HG03442 (cell line): ENCODE results near the gene KCNG1.
"Not testable (repeated sequence)": the region's sequence is repeated elsewhere in the genome, so short reads cannot be mapped to it uniquely, and the experiment has no call there.

Experiments used
- ATAC-seq: cut with Tn5 transposase; IDR thresholded peaks from one replicate; pipeline ENCODE4 v1.9.1; 2021; ENCODE audit warnings: mild to moderate bottlenecking, moderate library complexity; ENCODE audit not compliant: unreplicated experiment

KCNG1 gene

DNA sequence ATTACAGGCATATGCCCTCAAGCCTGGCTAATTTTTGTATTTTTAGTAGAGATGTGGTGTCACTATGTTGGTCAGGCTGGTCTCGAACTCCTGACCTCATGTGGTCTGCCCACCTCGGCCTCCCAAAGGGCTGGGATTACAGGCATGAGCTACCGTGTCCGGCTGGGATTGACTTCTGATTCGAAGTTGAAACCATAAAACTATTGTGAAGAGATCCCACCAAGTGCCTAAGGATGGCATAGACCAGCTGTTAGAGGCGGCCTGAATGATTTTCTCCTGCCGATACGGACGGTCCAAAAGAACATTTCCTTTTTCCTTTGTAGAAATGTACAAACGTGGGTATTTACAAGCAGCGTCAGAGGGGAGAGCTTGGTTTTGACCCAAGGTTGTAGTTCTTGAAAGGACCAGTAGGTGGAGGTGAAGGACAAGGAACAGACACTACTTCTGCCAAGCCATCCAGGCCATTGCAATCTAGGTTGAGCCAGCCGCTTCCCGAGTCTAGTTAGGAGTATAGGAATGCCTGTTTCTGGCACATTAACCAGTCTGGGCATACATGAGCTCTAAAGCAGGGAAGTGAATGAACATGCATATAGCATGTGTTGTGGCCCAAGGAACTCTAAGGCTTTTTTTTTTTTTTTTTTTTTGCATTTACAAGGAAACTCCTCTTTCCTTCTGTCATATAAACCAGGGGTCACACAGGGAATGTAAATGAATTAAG, 35.3 kb downstream of the KCNG1 start:
- ATAC-seq: no peak

DNA sequence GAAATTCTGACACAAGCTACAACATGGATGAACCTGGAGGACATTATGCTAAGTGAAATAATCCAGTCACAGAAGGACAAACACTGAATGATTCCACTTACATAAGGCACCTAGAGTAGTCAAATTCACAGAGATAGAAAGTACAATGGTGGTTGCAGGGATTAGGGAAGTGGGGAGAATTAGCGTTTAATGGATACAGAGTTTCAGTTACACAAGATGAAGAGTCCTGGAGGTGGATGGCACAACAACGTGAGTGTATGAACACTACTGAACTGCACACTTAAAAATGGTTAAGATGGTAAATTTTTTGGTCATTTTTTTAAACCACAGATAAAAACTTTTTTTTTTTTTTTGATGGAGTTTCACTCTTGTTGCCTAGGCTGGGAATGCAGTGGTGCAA, 39.6 kb downstream of the KCNG1 start:
- no peak for ATAC-seq

DNA sequence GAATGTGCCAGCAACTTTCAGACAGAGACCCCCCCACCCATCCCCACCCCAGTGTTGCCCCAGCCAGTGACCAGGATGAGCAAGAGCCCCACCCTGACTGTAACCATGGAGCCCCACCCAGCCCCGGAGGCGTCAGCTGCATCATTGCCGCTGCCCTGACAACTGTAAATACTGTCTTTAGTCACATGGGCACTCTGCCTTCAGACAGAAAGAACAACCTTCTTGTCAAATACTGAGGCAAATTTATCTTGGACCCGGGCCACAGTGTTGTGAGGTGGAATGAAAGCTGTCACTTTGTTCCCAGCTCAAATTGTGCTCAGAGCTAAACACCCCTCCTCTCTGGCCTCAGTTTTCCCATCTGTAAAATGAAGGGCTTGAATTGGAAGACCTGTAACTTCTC, 40.5 kb downstream of the KCNG1 start:
- ATAC-seq: no peak

DNA sequence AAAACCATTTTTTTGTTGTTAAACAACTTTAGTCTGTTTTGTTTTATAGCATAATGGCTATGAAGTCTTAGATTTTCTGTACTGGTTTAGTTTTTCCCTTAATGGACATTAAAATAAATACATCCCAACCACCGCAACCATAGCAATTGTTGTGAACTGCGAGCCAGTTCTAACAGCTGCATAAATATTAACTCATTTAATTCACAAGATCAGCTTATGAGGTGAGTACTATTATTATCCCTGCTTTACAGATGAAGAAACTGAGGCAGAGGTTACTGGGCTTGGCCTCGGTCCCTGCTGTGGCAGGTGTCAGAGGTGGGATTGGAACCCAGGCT, 41.2 kb downstream of the KCNG1 start:
- ATAC-seq: no peak

DNA sequence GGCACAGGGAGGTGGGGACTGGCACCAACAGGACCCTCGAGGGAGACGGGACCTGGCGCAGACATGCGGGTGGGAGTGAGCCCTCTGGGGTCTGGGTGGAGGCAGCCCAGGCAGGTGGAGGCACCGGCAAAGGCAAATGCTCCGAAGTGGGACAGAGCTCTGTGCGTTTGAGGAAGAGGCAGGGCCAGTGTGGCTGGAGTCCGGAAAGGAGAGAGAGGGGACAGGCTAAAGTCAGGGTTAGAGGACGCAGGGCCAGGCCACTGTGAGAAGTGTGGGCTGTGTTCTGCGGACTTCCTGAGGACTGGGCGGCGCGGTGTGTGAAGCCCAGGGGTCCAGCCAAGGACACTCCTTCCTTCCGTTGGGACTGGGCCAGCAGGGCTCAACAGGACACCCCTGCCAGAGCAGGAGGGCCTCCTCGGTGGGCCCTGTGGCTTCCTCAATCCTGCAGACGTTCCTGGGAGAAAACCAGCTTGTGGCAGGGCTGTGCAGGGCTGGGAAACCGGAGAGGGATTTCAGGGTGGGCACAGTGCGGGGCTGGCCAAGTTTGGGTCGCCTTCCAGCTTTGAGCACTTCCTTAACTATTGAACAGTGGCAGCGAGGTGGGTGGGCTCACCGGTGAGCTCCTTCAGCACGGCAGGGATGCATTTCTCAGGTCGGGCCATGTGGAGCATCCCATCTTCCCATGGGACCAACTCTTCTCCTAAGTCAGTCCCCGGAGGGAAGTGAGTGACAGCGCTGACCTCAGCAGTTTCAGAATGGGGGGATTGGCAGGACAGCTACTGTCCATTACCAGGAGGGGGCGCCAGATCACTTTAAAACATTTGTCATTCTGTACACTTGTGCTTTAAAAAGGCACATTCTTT, 41.8 kb downstream of the KCNG1 start:
- ATAC-seq: no peak

DNA sequence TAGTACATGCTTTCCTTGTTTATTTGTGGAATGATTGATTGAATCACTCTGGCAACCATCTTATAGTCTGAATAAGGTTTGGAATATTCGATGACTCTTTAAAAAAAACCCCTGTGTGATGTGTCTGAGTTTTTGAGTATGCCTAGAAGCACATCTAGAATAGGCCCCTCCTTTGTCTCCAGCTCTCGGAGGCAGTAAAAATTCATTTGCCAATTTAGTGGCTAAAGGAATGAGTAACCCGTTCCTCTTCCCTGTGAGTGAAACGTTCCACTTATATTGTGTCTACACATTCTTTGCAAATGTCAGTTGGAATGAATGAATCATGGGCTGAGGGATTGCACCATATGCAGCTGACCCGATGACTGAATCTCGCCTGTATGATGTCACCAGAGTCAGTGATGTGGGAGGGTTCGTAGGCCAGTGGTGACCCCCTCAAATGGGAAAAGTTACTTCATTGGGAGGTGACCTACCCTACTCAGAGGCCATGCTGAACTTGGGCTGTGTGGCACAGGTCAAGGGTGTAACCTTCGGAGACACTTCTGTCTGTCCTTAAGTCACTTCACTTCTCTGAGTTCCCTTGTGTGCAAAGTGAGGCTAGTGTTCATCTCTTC, 42.7 kb downstream of the KCNG1 start:
- ATAC-seq: no peak

DNA sequence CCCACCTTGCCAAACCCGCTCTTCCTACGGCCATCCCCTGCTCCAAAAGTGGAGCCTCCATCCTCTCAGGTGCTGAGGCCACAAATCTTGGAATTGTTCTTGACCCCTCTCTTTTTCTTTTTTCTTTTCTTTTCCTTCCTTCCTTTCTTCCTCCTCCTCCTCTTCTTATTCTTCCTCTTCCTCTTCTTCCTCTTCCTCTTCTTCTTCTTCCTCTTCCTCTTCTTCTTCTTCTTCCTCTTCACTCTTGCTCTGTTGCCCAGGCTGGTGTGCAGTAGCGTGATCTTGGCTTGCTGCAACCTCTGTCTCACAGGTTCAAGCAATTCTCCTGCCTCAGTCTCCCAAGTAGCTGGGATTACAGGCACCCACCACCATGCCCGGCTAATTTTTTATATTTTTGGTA, 44.4 kb downstream of the KCNG1 start:
- ATAC-seq: not testable (repeated sequence)

DNA sequence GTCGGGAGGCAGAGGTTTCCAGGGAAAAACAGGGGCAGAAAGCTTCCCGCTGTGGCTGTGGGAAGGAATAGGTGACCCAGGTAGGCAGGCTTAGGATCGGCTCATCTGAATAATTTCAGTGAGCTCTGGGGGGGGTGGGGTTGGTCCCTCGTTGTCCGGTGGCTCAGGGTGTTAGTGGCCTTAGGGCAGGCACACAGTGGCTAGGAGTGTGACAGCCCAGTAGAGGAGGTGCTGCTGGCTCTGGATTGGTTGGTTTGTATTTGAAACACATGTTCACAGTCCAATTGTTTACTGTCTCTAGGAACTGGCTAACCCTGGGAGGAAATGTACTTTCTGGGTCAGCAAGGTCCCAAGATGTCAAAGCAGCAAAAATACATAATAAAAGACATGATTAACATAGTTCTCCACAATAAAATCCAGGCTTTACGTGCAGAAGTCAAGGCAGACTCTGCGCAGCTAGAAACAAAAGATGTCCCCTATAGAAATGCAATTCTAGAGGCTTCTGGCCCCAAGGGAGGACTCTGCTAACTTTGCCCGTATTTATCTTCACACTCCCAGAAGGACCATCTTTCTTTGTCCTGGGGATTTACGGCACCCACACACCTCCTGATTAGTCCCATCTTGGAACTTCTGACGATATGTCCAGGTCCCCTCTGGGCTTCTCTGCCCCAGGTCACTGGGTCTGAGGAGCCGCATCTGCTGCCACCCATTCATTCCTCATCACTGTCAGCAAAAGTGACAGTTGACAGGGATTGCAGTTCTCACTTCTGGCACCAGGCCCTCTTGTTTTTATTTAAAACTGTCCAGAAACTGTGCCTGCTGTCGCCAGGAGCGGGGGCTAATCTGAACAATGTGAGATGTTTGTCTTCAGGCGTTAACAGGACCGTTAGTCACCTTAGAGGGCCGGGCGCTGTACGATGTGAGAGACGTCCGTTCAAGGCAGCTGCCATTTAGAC, 45.6 kb downstream of the KCNG1 start:
- ATAC-seq: no peak

DNA sequence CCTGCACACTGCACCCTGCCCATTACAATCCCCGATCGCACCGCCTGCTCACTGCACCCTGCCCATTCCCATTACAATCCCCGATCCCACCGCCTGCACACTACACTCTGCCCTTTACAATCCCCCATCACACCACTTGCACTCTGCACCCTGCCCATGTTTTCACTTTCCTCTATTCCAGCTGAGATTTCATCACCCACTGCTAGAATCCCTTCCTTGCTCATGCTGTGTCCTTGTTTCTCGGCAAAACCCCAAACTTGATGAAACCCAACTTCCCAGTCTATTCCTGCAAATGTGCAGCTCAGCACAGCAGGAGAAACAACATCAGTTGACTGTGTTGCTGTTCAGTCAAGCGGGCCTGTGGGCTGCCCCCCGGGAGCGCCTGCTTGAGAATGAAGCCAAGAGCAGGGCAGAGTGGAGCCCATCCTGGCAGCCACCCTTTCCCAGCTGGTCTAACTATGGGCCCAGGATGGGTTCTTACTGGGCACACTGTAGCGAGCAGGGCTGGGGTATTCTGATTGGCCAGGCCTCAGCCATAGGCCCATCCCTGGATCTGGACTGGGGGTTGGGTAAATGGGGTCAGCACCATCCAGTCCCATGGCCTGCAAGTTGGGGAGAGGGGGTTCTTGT, 47.1 kb downstream of the KCNG1 start:
- no peak for ATAC-seq

DNA sequence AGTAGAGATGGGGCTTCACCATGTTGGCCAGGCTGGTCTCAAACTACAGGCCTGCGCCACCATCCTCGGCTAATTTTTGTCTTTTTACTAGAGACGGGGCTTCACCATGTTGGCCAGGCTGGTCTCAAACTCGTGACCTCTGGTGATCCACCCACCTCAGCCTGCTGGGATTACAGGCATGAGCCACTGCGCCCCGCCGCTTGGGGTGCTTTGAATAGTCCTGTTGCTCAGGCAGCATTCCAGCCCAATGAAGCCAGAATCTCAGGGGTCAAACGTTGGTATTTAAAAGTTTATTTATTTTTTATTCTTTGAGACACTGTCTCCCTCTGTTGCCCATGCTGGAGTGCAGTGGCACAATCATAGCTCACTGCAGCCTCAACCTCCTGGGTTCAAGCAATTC, 53.0 kb downstream of the KCNG1 start:
- ATAC-seq: no peak

DNA sequence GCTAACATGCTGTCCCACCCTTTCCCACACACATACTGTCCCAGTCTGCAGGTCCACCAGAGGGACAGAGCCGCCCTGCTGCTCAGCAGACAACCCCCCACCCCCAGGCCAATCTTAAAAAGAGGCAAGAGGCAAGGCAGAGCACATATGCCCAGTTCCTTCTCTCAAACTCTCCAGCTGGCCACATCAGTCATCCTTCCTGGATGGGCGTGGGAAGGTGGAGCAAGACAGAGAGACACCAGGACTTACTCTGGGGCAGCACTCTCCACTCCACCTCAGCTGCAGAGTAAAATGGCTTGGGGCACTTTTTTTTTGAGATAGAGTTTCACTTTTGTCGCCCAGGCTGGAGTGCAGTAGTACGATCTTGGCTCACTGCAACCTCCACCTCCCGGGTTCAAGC, 53.5 kb downstream of the KCNG1 start:
- no peak for ATAC-seq

DNA sequence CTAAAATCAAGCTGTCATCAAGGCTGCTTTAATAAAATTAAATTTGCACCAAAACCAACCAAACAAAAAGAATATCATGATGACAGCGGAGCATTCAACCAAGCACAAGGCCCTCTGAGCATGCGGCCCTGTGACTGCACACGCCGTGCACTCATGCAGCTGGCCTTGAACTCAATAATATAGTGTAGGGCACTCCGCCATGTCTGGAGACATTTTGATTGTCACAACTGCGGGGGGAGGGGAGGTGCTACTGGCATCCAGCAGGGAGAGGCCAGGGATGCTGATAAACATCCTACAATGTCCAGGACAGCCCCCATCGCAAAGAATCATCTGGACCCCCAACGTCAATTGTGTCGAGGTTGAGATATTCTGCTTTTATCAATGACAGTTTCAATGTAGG, 54.6 kb downstream of the KCNG1 start:
- no peak for ATAC-seq

DNA sequence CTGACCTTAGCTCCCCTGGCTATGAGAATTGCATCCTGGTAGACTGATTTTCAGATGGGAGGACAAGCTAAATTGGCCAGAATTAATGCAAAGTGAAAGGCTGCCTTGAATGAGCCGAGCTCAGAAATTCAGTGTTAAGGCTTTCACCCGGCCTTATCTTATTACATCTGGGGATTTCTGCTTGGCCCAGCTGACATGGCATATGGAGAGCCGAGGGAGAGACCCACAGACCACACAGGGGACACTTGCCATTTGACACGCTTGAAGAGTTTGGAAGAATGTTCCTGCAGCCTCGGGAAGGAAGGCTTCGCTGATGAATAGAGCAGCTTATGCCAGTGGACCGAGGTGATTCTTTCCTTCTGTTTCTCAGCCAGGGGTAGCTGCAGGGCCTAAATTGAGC, 55.3 kb downstream of the KCNG1 start:
- no peak for ATAC-seq

DNA sequence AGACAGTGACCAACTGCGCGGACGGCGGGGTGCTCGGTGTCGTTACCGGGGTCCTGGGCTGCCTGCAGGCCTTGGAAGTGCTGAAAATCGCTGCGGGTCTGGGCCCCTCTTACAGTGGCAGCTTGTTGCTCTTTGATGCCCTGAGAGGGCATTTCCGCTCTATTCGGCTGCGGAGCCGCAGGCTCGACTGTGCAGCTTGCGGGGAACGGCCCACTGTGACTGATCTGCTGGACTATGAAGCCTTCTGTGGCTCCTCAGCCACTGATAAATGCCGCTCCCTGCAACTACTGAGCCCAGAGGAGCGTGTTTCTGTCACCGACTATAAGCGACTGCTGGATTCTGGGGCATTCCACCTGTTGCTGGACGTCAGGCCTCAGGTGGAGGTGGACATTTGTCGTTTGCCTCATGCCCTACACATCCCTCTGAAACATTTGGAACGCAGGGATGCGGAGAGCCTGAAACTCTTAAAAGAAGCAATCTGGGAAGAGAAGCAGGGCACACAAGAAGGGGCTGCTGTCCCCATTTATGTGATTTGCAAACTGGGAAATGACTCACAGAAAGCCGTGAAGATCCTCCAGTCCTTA, 63.3 kb downstream of the KCNG1 start:
- ATAC-seq: no peak

DNA sequence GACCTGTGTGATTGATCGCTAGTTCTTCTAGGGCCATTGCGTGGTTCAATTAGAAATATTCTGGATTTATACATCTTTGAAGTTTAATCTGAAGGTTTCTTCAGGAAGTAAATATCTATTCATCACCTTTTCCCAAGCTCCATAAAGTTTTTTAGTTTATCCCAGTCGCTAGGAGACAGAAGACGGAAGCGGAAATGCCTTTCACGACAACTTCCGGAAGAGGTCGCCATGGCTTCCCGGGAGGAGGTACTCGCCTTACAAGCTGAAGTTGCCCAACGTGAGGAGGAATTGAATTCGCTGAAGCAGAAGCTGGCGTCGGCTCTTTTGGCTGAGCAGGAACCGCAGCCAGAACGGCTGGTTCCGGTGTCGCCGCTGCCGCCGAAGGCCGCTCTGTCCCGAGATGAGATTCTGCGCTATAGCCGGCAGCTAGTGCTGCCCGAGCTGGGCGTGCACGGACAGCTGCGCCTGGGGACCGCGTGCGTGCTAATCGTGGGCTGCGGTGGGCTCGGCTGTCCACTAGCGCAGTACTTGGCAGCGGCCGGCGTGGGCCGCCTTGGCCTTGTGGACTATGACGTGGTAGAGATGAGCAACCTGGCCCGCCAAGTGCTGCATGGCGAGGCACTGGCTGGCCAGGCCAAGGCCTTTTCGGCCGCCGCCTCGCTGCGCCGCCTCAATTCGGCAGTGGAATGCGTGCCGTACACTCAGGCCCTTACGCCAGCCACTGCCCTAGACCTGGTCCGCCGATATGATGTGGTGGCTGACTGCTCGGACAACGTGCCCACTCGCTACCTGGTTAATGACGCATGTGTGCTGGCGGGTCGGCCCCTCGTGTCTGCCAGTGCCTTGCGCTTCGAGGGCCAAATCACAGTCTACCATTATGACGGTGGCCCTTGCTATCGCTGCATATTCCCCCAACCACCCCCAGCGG, 64.0 kb downstream of the KCNG1 start, which contains the start of gene MOCS3:
MOCS3 (plus strand) TSS at position 204 of the 928 bp plus-strand sequence; CDS start at position 229, 25 bp downstream.
- peak; percentile 73 for ATAC-seq

DNA sequence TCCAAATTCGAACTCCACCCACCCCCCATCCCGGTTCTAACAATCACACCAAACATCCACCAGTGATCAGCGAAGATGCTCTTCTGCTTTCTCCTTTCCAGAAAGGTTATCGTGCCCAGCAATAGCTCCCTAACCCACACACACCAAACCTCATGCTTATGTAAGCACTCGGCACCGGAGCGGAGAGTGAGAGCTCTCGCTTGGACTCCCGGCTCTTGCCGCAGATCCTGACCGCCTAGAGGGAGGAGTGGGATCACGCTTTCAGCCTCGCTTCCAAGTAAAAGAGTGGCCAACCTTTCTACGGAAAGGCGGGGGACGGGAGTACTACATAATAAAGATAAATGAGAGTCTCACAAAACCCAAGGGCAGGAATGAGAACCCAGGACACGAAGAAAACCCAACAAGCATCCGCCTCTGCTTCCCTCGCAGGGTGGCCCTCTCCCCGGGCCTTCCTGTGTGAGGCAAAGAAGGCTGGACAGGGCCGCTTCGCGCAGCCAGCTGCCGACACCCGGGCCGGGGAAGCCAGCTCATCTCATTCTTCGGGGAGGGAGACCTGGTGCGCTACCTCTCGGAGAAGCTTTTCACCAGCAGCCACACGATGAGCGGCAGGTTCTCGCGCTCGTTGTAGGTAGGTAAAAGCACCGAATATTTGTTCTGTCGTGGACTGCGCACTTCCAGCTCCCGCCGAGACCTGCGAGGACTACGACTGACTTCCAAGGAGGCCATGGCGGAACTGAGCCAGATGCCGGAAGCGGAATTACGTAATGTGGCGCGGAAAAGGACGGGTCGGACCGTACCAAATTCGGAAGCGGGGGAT, 64.9 kb downstream of the KCNG1 start, which contains the start of gene DPM1:
DPM1 (minus strand) TSS at position 735 of the 817 bp plus-strand sequence; CDS start at position 726, 9 bp downstream.
- ATAC-seq: peak; percentile 70

DNA sequence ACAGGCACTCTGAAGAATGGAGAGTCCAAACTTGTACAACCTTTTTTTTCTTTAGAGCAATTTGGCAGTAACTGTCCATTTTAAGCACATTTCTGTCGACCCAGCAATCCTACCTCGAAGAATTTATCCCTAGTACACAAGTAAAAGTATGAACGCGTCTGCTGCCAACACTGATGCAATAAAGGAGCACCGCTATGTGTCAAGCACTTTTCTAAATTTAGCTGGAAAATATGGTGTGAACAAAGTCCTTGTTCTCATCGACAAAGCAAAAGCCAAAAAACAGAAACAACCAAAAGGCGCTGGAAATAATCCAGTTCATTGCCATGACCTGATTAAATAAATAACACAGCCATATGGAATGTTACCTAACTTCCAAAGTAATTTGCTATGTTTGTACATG, 65.6 kb downstream of the KCNG1 start:
- no peak for ATAC-seq

DNA sequence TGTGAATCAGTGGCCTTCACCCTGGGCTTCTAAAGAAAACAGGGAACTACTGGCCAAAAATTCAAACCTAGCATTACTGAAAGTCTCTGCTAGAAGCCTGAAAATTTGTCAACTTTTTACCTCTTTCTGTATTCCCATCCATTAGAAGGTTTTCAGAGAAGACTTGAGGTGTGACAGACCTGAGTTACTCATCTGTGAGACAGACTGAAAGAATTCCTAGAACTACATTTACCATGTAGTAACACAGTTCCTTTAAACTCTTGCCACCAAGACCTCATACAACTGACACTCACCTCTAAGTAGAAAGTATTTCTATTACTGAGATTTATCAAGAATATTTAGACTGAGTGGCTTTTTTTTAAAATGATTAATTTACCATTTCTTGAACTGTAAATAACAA, 69.1 kb downstream of the KCNG1 start:
- ATAC-seq: no peak
